HG02970 (cell line): ENCODE measurements around the gene CFAP299.
"Not testable (repeated sequence)": the region's sequence is repeated elsewhere in the genome, so short reads cannot be mapped to it uniquely, and the experiment has no call there.

Source experiments
- ATAC-seq: cut with Tn5 transposase; IDR thresholded peaks from one replicate; pipeline ENCODE4 v1.9.1; 2021; ENCODE audit warnings: mild to moderate bottlenecking, moderate library complexity, moderate number of reproducible peaks; ENCODE audit not compliant: unreplicated experiment, low FRiP score

Gene CFAP299

DNA sequence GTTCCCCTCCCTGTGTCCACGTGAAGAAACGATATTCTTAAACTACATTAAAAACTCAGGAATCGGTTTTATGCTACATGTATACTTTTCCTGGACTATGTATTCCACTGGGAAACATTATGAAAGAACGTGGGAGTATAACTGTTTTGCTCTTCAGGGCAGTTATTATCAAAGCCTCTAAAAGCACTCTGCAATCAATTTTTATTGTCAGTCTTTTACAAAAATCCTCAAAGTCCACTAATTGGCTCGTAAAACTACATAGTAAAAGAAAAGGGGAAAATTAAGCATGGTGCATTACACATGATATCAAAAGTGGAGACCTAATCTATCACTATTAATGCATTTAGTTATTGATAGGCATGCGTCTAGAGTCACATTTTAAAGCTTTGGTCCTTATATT is 11.4 kb upstream of the CFAP299 start:
- ATAC-seq, result no peak

- no peak for ATAC-seq
These were observed 3.8 kb upstream of the CFAP299 start for GRCh38 chr4:80331693-80332092.

GRCh38 chr4:80333121-80333520 is 2.4 kb upstream of the CFAP299 start:
- no peak for ATAC-seq

DNA sequence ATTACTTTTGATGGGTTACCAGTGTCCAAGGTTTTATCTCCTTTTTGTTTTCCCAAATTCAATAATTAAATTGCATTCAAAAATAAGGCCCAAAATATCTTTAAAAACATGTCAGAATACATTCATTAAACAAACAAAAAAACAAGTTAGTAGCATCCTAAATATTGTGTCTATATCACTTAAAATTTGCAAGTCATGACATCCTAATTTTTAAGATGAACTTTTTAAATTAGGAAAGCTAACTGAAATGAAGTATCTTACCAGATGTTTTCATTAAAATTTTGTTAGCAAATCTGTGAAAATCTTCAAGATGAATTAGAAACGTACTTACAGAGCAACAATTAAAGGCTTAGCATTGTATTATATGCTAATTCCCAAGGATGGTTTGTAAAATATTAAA is 962 bp upstream of the CFAP299 start:
- ATAC-seq, result no peak

DNA sequence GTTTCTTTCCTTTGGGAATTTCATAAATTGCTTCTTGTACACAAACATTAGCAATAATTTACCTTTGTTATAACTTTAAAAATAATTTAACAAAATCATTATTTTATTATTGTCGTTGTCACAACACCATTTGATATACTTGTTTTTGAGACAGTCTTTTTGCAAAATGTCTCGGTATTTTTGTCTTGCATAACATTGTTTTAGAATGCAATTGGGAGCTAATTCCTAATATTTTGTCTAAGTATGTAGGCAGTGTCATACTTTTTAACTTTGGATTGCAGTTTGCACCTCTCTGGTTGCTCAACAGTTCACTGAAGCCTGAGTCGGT is 340 bp upstream of the CFAP299 start:
- no peak for ATAC-seq

- no peak for ATAC-seq
These were observed 1.1 kb downstream of the CFAP299 start for GRCh38 chr4:80336582-80336981.

- no peak for ATAC-seq
These were observed 4.5 kb downstream of the CFAP299 start for GRCh38 chr4:80340036-80340435.

DNA sequence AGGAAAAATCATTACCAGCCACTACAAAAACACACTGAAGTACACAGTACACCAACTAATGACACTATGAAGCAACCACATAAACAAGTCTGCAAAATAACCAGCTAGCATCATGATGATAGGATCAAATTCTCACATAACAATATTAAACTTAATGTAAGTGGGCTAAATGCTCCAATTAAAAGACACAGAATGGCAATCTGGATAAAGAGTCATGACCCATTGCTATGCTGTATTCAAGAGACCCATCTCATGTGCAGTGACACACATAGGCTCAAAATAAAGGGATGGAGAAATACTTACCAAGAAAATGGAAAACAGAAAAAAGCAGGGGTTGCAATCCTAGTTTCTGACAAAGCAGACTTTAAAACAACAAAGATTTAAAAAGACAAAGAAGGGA is 7.2 kb downstream of the CFAP299 start:
- ATAC-seq, result not testable (repeated sequence)

- ATAC-seq, result no peak
These were observed 8.4 kb downstream of the CFAP299 start for GRCh38 chr4:80343887-80344286.

DNA sequence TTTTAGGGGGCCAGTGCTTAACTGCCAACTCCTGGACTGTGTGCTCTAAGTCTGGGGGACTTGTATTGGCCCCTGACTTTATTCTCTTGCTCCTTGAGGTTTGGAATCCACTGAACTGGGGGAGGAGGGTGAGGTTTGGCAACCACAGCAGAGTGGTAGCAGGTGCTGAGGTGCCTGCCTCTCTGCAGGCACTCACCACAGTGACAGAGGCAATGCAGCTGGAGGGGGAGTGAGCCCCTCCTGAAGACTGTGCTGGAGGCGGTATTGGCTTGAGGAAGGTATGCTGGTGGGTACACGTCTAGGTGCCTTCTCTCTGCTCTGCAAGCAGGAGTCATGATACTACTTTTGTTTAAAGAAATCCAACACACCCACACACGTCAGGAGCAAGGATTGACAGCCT is 24.6 kb downstream of the CFAP299 start:
- no peak for ATAC-seq

GRCh38 chr4:80360900-80361299 is 25.4 kb downstream of the CFAP299 start:
- ATAC-seq, result no peak

DNA sequence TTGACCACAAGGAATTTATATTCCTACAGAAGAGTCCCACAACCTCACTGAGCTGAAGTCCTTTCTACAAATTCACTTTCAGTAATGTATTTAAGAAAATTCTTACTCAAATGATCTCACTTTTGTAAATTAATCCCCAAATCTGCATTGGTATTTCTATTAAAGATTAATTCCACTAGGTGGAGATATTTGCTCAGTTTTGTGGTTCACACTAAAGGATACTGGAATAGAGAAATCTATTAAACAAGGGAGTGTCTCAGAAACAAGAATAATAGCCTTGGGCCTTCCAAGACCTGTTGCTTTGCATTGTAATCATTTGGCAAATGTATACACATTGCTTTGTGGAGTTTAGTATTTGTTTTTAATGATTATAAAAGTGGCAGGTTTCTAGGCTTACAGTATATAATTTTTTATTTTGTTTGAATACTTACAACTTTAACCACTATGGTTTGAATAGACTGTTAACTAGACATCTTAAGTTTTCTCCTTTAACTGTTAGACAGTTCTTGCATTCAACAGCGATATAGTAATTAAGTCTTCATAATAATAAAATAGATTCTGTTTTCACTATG is 25.9 kb downstream of the CFAP299 start:
- no peak for ATAC-seq

DNA sequence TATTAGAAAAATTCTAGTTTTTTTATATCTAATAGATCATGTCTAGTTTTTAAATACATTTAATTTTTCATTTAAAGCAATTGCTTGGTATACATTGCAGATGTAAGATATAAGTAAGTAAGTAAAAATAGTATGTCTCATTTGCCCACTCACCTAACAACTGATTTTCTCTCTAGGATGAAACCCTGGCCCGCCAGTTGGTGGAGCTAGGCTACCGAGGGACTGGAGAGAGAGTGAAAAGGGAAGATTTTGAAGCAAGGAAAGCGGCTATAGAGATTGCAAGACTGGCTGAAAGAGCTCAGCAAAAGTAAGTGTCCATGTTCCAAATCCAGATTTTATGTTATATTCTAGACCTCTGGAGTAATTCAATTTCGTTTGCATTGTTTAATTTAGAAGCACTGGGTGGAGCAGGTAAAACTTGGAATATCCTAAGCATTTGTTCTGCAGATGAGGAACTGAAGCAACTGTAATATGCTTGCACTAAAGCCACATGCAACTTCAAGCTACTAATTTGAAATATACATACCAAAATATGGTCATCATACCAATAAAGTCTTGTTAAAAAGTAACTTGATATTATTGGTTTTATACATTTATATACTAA is 27.1 kb downstream of the CFAP299 start:
- no peak for ATAC-seq

- ATAC-seq, result peak; percentile 72
These were observed 30.4 kb downstream of the CFAP299 start for GRCh38 chr4:80365928-80366327.

DNA sequence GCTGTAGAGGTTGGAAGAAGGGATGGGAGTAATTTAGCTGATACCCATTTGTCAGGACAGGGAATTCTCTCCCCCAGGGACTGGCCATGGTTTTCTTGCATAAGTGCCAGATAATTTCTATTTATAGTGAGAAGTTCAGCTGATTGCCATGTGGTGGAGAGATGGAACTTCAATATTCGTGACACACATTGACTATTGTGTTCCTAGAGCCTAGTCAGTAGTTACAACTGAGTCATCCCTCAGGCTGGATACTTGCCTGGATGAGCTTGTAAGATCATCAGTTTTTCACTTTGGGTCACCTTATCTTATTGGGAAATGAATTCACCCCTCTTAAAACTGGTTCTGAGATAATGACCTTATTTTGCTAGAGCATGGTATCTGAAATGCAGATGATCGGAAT is 32.2 kb downstream of the CFAP299 start:
- ATAC-seq, result no peak

DNA sequence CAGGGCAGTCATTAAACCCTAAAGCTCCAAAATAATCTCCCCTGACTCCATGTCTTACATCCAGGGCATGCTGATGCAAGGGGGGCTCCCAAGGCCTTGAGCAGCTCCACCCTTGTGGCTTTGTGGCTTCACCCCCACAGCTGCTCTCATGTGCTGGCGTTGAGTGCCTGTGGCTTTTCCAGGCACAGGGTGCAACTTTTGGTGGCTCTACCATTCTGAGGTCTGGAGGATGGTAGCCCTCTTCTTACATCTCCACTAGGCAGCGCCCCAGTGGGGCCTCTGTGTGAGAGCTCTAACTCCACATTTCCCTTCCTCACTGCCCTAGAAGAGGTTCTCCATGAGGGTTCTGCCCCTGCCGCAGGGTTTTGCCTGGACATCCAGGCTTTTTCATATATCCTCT is 35.1 kb downstream of the CFAP299 start:
- no peak for ATAC-seq

DNA sequence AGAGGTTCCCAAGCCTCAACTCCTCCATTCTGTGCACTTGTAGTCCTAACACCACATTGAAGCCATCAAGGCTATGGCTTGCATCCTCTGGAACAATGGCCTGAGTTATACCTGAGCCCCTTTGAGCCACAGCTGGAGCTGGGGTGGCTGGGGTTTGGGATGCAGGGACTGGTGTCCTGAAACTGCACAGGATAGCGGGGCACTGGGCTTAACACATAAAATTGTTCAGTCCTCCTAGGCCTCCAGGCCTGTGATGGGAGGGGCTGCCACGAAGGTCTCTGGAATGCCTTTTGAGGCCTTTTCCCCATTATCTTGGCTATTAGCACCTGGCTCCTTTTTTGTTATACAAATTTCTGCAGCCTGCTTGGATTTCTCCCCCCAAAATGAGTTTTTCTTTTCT is 35.5 kb downstream of the CFAP299 start:
- no peak for ATAC-seq

DNA sequence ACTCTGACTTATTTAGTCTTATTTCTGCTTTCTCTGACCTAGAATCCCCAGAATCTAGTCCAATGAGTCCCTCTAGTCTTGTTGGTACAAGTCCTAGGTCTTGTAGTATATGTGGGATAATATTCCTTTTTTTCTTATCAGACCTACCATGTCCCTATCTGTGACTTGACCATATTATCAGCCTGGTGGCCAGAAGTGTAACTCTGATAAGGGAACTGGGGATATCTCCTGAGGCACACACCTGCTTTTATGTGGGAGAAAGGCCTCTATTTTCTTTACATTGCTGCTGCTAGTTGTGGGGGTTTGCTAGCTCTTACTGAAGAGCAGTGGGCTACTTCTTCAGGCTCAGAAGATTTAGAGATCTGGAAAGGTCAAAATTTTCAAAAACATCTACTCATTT is 38.6 kb downstream of the CFAP299 start:
- no peak for ATAC-seq

- ATAC-seq, result no peak
These were observed 46.7 kb downstream of the CFAP299 start for GRCh38 chr4:80382090-80382832.

DNA sequence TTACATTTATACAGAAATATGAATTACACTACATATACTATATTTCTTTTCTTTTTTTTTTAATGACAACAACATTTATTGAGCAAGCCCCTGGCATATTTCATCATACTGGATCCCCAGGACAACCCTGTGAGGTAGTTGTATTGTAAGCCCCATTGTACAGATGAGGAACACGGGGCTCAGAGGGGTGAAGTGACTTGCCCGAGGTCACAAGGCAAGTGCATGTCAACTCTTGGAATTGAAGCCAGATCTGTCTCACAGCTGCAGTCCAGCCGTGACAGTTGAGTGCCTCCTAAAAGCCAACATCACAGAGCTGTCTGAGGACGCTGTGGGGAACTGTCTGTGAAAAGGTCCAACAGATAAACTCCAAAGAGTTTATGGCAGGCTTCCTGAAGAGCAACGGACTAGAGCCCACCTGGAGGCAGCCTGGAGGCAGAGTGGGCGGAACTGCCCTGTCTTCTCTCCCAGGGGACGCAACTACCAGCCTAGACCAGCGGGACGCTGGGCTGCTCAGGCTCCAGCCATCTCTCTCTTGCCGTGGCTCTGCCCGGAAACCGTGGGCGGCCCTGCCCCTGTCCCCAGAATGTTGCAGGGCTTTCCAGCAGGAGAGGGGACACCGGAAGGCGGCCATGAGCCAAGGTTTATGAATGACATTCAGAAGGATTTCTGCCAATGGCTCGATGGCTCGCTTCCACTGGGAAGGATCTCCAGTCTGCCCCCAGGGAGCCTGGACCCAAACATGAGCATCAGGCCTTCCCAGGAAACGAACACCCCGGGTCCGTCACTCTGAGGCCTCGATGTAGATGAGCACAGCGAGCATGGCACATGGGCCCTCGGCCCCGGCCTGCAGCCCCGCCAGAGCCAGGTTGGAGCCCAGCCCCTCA is 50.1 kb downstream of the CFAP299 start:
- no peak for ATAC-seq

DNA sequence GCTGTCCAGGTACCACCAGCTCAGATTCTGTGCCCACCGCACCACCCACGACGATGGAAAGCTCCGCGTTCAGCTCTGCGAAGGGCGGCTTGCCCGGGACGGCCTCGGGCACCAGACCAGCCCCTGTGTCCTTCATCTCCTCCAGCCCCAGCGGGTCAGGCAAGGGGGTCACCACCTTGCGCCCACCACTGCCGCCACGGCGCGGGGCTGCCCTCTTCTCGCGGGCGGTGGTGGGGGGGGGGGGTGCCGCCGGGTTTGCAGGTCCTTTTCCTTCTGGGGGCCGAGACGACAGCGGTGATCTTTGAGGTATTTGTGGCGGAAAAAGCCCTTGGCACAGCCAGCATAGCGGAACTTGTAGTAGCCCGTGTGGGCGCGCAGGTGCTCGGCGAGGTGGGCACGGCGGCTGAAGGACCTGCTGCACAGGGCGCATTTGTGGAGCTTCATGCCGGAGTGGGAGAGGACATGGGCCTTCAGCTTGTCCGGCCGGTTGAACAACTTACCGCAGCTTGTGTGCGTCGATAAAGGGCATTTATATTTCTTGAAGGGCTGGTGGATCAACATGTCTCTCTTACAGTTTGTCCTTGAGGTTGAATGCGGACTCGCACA is 50.9 kb downstream of the CFAP299 start:
- ATAC-seq, result no peak
